Peyer's patch (tissue), 4 donors: ENCODE measurements around the gene UBE3C.

Experiments used
- POLR2A ChIP-seq, 2 donors: fragments of 450-650 bp; IDR thresholded peaks; one replicate each; pipeline ENCODE4 v1.5.1; 2017; ENCODE audit warnings: antibody characterized with exemption in 2 of 2, mild to moderate bottlenecking in 2 of 2, moderate library complexity in 2 of 2
- TF ChIP-seq, protein P1 (sequence below), 6 experiments: fragments of 450-650 bp in 4 of 6; fragments of 200-600 bp in 2 of 6; sonication (generic) in 1 of 6; IDR thresholded peaks; one replicate each; pipeline ENCODE4 v1.5.1; 2017 to 2019; ENCODE audit warnings: antibody characterized with exemption in 6 of 6, mild to moderate bottlenecking in 3 of 6, moderate library complexity in 1 of 6

GRCh38 chr7:157160433-157160832 is 21.7 kb downstream of the UBE3C start:
- TF ChIP-seq, protein P1, sequence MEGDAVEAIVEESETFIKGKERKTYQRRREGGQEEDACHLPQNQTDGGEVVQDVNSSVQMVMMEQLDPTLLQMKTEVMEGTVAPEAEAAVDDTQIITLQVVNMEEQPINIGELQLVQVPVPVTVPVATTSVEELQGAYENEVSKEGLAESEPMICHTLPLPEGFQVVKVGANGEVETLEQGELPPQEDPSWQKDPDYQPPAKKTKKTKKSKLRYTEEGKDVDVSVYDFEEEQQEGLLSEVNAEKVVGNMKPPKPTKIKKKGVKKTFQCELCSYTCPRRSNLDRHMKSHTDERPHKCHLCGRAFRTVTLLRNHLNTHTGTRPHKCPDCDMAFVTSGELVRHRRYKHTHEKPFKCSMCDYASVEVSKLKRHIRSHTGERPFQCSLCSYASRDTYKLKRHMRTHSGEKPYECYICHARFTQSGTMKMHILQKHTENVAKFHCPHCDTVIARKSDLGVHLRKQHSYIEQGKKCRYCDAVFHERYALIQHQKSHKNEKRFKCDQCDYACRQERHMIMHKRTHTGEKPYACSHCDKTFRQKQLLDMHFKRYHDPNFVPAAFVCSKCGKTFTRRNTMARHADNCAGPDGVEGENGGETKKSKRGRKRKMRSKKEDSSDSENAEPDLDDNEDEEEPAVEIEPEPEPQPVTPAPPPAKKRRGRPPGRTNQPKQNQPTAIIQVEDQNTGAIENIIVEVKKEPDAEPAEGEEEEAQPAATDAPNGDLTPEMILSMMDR (IDR thresholded peaks at IDR 0.05) = no peak
- TF ChIP-seq POLR2A (IDR thresholded peaks at IDR 0.05) = no peak
